Measurements from ENCODE around the gene PRAMEF5.
"Not testable (repeated sequence)": the region's sequence is repeated elsewhere in the genome, so short reads cannot be mapped to it uniquely, and the experiment has no call there.

PRAMEF5 gene

DNA sequence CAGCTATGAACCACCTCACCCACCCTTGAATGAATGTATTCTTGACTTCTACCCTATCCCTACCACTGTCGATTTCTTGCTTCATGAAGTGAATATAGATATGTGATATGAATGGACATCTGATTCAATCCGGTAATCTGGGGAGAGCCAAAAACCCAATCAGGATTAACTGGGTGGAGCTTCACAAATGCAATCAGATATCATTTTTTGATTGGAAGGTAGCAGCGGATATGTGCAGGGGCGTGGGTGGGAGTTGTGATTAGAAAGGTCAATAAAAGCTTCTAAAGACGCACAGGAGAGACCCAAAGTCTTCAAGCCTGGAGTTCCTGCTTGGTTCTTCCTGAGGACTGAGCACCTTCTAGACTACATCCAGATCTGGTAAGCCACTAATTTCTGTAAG is at the start of gene PRAMEF5:
PRAMEF5 (plus strand) TSS at position 301 of the 400 bp plus-strand sequence. CDS start 5,071 bp downstream, outside the sequence.
- intact Hi-C loops (cut with DNase I); DNase-seq: not testable (repeated sequence)

DNA sequence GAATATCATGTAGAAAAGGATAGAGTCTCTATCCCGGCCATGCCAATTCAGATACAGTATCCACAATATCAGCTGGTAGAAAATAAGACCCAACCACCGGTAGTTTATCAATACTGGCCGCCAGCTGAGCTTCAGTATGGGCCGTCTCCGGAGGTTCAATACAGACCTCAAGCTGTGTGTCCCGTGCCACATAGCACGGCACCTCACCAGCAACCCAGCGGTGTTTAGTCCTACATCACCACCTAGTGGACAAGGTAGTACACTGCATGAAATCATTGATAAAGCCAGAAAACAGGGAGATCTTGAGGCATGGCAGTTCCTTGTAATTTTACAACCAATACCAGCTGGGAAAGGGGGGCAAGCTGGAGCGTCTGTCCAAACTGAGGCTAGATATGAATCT is 45.3 kb upstream of the PRAMEF5 start:
- DNase-seq; intact Hi-C loops (cut with DNase I): not testable (repeated sequence)

DNA sequence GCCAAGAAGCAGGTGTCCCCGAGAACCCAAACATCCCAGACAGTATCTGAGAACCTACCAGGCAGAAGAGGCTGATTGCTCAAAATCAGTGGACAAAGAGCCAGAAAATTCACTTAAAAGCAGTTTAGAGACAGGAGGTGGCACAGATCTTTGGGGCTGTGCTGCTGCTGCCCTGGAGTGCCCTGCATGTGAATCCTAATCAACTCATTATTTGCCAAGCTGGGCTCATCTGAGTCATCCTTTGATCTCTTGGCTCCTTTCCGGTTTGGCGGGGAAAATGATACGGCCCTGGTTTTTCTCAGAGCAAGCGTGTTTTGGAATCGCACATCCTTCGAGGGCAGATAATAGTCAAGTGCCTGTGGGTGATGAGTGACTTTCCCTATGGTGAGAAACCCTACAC is 37.4 kb upstream of the PRAMEF5 start:
- DNase-seq; intact Hi-C loops (cut with DNase I): not testable (repeated sequence)

DNA sequence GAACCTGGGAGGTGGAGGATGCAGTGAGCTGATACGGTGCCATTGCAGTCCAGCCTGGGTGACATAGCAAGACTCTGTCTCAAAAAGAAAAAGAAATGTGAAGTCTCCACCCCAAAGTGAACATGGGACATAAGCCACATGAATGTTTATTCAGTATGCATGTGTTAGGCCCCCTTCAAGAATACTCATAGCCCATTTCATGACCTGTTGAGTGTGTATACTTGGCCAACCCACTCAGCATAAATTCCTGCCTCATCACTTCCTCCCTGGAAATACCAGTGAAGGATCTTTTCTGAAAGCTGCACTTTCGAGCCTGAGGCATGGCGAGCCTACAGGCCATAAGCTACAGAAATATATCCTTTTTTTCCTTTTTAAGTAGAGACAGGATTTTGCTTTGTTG is 34.8 kb upstream of the PRAMEF5 start:
- DNase-seq; intact Hi-C loops (cut with DNase I): not testable (repeated sequence)

DNA sequence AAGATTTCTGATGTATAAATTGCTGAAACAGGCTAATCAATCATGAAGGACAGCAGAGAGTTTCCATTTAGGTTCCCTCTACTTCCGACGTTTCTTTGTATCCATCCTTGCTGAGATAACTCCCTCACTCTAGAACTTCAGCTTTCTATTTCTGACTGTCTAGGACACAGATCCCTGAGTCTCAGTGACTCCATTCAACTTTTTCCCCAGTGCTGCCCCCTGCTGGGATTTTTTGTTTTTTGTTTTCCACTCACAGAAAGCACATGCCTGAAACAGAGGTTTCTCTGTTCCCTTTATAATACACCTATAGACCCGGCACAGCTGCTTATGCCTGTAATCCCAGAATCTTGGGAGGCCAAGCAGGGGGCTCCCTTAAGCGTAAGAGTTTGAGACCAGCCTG is 31.2 kb upstream of the PRAMEF5 start:
- intact Hi-C loops (cut with DNase I); DNase-seq: not testable (repeated sequence)

DNA sequence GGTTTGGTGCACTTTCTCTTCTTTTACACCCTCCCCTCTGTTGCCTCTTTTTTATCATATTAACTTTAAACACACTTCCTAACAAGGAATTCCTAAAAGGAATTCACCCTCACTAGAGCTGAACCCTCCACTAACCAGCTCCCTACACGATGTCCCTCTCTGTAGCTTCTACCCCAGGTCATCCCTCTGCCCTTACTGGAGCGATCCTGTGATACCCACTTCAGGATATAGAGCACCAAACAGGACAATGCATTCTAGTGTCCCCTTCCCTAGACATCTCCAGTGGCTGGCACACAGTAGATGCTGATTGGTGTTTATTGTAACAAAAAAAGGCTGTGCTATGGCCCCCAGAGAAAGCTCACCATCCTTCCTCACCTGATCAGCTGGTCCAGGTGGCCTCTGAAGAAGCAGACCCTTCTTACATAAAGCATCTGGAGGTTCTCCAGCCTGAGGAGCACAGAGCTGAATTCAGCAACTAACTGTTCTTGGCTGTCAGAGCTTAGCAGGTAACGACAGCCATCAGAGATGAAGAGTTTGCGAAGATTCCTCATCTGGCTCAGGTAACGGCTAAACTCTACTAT is 29.4 kb upstream of the PRAMEF5 start:
- intact Hi-C loops (cut with DNase I) = no loop called here
- DNase-seq = peak in 1 of 10 donors; percentile 2

DNA sequence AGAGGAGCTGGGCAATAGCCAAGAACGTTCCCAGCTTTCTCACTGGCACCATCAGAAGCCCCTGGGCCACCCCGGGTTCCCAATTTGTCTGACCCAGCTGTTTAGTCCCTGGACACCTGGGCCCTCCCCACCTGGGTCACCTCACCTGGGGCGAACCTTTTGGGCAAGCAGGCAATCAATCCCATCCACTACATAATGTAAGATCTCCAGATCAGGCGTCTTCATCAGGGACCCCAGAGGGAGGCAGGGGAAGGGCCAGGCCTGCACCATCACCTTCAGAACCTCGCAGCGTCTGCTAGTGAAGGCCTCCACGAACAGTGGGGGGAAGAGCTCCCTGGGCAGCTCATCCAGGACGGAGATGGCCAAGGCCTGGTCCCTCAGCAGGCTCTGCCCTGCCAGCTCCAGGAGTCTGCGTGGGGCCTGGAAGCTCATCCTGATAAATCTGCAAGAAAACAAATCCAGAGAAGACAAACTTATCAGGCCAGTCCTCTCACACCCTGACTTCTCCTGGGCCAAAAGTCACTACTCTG is 28.3 kb upstream of the PRAMEF5 start, which contains the start of gene PRAMEF18:
PRAMEF18 (minus strand) TSS at position 480 of the 530 bp plus-strand sequence; CDS start at position 432, 48 bp downstream.
- peak in 1 of 10 donors; percentile 60 for DNase-seq
- intact Hi-C loops (cut with DNase I) = not testable (repeated sequence)

DNA sequence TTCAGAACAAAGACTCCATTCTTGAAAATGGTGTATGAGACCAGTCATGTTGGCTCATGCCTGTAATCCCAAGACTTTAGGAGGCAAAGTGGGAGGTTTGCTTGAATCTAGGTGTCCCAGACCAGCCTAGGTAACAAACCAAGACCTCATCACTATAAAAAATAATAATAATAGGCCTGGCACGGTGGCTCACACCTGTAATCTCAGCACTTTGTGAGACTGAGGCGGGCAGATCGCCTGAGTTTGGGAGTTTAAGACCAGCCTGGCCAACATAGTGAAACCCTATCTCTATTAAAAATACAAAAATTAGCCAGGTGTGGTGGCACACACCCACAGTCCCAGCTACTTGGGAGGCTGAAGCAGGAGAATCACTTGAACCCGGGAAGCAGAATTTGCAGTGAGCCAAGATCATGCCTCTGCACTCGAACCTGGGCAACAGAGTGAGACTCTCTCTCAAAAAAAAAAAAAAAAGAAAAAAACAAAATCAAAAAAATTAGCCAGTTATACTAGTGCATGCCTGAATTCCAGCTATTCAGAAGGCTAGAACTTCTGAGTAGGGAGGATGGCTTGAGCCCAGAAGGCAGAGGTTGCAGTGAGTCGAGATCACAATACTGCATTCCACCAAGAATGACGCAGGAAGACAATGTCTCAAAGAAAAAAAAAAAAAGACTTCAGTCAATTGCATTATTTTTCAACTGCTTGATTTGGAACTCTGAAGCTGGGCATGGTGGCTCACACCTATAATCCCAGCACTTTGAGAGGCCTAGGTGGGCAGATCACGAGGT is 26.5 kb upstream of the PRAMEF5 start:
- intact Hi-C loops (cut with DNase I); DNase-seq: not testable (repeated sequence)

DNA sequence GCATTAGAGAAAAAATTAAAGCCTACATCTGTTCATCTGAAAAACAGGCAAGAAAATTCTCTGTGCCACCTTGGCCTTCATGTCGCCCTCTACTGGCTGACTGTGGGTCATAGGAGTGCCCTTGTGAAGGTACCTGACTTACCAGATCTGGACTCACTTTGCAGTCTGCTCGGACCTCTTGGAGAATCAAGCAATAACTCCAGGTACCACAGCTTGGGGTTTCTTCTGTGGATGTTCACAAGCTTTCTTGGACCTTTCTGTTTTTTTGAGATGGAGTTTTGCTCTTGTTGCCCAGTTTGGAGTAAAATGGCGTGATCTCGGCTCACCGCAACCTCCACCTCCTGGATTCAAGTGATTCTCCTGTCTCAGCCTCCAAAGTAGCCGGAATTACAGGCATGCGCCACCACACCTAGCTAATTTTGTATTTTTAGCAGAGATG is 25.6 kb upstream of the PRAMEF5 start:
- intact Hi-C loops (cut with DNase I) = no loop called here
- DNase-seq = peak in 2 of 10 donors; percentile 8 to 18

DNA sequence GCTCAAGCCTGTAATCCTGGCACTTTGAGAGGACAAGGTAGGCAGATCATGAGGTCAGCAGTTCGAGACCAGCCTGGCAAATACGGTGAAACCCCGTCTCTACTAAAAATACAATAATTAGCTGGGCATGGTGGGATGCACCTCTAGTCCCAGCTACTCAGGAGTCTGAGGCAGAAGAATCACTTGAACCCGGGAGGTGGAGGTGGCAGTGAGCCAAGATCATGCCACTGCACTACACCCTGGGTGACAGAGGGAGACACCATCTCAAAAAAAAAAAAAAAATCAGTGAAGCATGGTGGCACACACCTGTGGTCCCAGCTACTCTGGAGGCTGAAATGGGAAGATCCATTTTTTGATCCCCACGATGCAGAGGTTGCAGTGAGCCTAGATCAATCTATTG is 23.9 kb upstream of the PRAMEF5 start:
- peak in 2 of 10 donors; percentile 1 to 70 for DNase-seq

DNA sequence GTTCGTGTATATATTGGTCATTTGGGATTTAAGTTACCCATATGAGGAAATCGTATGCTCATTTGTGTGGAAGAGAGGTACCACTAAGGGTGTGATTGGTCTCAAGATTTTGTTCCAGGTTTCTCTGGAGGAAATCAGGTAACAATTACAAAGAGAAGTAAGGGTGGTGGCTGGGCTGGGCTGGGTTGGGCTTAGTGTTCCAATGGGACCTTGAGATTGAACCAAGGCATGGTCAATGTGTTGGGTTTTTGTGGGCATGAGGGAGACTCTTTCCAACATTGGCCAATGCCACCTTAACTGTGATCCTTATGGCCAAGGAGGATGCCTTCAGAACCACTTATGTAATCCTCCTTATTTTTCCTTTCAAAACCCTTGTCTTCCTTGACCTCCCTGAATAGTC is 23.4 kb upstream of the PRAMEF5 start:
- peak in 1 of 10 donors; percentile 27 for DNase-seq
- intact Hi-C loops (cut with DNase I) = not testable (repeated sequence)

More for the DNA sequence above, 23.9 kb upstream of the PRAMEF5 start:
- intact Hi-C loops (cut with DNase I) = not testable (repeated sequence)

DNA sequence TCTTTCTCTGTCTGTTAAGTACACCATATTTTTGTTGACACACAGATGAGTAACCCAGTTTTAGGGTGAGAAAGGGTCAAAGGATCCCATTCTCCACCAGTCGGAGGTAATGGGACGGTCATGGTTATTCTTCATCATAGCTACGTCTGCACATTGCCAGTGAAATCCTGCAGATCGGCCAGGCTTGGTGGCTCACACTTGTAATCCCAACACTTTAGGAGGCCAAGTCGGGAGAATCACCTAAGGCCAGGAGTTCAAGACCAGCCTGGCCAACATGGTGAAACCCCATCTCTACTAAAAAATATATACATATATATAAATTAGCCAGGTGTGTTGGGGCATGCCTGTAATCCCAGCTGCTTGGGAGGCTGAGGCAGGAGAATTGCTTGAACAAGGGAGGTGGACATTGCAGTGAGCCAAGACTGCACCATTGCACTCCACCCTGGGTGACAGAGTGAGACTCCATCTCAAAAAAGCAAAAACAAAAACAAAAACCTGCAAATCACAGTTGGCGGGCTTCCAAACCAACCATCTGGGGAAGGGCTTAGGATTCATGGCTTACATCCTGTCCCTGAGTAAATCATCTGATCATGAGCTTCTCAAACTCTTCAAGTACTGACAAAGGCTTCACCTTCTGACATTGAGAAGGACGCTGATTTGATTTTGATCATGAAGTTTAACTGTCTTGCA is 22.8 kb upstream of the PRAMEF5 start:
- intact Hi-C loops (cut with DNase I) = not testable (repeated sequence)

DNA sequence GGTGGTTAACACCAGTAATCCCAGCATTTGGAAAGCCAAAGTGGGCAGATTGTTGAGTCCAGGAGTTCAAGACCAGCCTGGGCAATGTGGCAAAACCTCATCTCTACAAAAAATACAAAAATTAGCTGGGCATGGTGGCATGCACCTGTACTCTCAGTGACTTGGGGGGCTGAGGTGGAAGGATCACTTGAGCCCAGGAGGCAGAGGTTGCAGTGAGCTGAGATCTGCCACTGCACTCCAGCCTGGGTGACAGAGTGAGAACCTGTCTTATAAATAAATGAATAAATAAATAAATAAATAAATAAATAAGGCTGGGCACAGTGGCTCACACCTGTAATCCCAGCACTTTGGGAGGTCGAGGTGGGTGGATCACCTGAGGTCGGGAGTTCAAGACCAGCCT is 21.9 kb upstream of the PRAMEF5 start:
- peak in 1 of 10 donors; percentile 54 for DNase-seq
- intact Hi-C loops (cut with DNase I) = not testable (repeated sequence)

More for the DNA sequence above, 22.8 kb upstream of the PRAMEF5 start:
- peak in 2 of 10 donors; percentile 4 to 52 for DNase-seq

DNA sequence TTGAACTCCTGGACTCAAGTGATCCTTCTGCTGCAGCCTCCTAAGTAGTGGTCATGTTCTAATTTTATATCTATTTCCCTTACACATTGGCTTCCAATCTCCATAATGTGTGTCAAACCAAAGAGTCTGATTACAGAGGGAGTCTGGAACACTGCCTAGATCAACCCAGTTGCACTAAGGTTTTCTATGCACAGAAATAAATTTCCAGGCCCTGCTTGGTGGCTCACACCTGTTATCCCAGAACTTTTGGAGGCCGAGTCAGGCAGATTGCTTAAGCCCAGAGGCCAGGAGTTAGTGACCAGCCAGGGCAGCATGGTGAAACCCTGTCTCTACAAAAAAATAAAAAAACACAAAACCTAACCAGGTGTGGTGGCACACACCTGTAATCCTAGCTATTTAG is 19.9 kb upstream of the PRAMEF5 start:
- intact Hi-C loops (cut with DNase I) = not testable (repeated sequence)
- peak in 1 of 10 donors; percentile 17 for DNase-seq

DNA sequence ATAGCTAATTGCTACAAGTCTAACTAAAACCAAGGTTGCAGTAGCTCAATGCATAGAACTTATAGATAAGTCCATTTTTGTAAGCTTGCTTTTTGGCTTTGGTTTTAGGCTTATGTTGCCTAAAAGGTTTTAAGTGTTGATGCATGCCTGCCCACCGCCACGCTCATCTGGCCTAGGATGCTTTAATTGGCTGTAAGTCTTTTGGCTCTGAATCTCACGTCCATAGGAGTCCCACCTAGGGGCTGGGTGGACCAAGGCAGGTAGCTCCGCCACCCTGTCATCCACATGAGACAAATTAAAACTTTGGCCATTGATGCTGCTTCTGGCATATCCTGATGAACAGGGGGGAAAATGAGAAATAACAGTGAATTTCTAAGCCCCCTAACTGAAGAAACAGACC is 16.4 kb upstream of the PRAMEF5 start:
- DNase-seq = peak in 2 of 10 donors; percentile 3 to 74

DNA sequence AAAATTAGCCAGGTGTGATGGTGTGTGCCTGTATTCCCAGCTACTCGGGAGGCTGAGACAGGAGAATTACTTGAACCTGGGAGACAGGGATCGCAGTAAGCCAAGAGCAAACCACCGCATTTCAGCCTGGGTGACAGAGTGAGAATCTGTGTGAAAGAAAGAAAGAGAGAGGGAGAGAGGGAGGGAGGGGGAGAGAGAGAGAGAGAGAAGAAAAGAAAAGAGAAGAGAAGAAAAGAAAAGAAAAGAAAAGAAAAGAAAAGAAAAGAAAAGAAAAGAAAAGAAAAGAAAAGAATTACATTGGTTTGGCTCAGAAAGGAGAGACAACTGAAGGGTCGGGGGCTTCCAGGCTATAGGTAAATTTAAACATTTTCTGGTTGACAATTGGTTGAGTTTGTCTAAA is 14.4 kb upstream of the PRAMEF5 start:
- intact Hi-C loops (cut with DNase I); DNase-seq: not testable (repeated sequence)

More for the DNA sequence above, 16.4 kb upstream of the PRAMEF5 start:
- intact Hi-C loops (cut with DNase I) = not testable (repeated sequence)

DNA sequence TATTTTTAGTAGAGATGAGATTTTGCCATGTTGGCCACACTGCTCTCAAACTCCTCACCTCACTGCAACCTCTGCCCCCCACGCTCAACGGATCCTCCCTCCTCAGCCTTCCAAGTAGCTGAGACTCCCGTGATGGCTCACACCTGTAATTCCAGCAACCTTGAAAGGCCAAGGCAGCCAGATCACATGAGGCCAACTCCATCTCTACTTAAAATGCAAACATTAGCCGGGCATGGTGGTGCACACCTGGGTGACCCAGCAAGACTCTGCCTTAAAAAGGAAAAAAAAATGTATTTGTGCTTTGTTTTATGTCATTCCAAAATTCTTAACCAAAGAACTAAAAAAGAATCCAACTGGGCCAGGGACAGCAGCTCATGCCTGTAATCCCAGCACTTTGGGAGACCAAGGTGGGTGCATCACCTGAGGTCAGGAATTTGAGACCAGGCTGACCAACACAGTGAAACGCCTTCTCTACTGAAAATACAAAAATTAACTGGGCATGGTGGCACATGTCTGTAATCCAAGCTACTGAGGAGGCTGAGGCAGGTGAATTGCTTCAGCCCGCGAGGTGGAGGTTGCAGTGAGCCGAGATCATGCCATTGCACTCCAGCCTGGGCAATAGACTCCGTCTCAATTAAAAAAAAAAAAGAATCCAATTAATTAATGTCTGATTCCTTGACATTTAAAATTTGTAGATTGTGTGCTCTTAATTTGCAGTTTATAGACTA is 10.3 kb upstream of the PRAMEF5 start:
- intact Hi-C loops (cut with DNase I) = not testable (repeated sequence)
- peak in 3 of 10 donors; percentile 2 to 58 (median 54) for DNase-seq

DNA sequence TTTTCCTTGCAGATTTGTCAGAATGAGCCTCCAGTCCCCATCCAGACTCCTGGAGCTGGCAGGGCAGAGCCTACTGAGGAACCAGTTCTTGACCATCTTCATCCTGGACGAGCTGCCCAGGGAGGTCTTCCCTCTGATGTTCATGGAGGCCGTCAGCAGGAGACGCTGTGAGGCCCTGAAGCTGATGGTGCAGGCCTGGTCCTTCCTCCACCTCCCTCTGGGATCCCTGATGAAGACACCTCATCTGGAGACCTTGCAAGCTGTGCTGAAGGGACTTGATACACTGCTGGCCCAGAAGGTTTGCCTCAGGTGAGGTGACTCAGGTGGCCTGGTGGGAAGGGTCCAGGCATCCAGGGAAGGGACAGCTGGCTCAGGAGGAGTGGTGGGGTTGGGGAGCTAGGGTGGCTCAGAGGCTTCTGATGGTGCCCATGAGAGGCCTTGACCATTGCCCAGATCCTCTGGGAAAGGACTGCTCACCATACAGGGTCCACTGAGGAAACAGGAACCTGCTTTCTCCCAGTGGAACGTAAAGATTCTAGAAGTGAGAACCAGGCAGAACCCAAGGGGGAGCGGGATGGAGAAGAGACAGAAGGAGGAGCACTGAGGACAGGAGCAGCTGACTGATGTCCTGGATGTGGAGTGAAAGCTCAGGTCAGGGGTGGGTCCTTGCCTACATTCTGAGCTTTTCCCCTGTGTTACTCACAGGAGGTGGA is 8.0 kb upstream of the PRAMEF5 start:
- intact Hi-C loops (cut with DNase I) = not testable (repeated sequence)
- peak in 1 of 10 donors; percentile 59 for DNase-seq

DNA sequence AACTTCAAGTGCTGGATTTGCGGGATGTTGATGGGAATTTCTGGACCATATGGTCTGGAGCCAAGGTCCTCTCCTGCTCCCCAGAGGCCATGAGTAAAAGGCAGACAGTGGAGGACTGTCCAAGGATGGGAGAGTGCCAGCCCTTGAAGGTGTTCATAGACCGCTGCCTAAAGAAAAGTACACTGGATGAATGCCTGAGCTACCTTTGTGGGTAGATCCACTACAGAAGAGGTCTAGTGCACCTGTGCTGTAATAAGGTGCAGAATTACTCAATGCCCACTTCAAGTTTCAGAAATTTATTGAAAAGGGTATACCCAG is 7.5 kb upstream of the PRAMEF5 start:
- DNase-seq = peak in 1 of 10 donors; percentile 45
- intact Hi-C loops (cut with DNase I) = not testable (repeated sequence)

All from posterior cingulate gyrus (tissue), 11 donors.